ENCODE measurements around the gene CCDC88B. TPM values are rescaled to one million over a fixed set of nuclear protein-coding genes. Genes with fewer than 3 reads are reported as not detected.

CCDC88B gene
- total RNA-seq, 1 experiment from 2014 or later, result 14.7 TPM

- CTCF ChIA-PET, result interaction anchor here (0.6 to 1.6 kb wide), 3 partner anchors 11 to 25 kb away, joined by 3 to 5 read pairs (median 3); partner anchors contain the start of genes PRDX5 and TRMT112
- Histone ChIP-seq H3K4me3 (replicated peaks in 1 of 2; ENCODE audit: low read depth in 1 of 2, low read length in 2 of 2) (peak overlapping the region; percentile 67 to 81), H3K36me3 (ENCODE audit: control insufficient read depth in 1 of 2, insufficient read depth in 2 of 2, low read length in 2 of 2) (peaks cover 0 to 8% of the 10 kb centered on the region in 2 experiments; a peak in 1 of 4 replicates), H3K9ac (ENCODE audit: low read length) (peak overlapping the region; percentile 92), H3K79me2 (ENCODE audit: insufficient read depth, low read length) (peaks cover 37% of the 10 kb centered on the region), H3K9me2 (ENCODE audit: insufficient read depth) (no peaks in the 10 kb centered on the region), H2AFZ (ENCODE audit: low read depth, low read length, poor library complexity, severe bottlenecking) (no peak overlapping the region), H3K9me3 (ENCODE audit: control insufficient read depth in 1 of 2, insufficient read depth in 1 of 2, low read depth in 1 of 2, low read length in 2 of 2) (no peaks in the 10 kb centered on the region), H3K4me2 (ENCODE audit: low read length) (peak overlapping the region; percentile 98), H3K27ac (ENCODE audit: low read depth, low read length) (peak overlapping the region; percentile 96), H3K27me3 (ENCODE audit: insufficient read depth, low read length) (no peaks in the 10 kb centered on the region), H3K4me1 (ENCODE audit: control insufficient read depth in 1 of 2, insufficient read depth in 2 of 2, low read length in 2 of 2) (peaks cover 12 to 37% of the 10 kb centered on the region in 2 experiments; a peak in 3 of 4 replicates), H4K20me1 (ENCODE audit: insufficient read depth) (no peaks in the 10 kb centered on the region)
- intact Hi-C loops (cut with micrococcal nuclease), result loop anchor here (5.0 kb wide), 1 partner anchor 35 kb away; the partner anchor contains the start of gene CCDC88B
- ATAC-seq (no peak), DNase-seq (ENCODE audit: low read depth, low spot score) (no peak)
- RAD21 ChIA-PET (ENCODE audit: low non-redundant PET in 1 of 2, low total read pairs in 2 of 2, uncharacterized antibody in 2 of 2, unreplicated experiment in 2 of 2), result interaction anchor here in 1 of 2 experiments (0.9 kb wide), 1 partner anchor 48 kb away, joined by 4 read pairs; no protein-coding TSS in a partner anchor
- BruUV-seq (replicated peaks), result no TSS peak
- POLR2A ChIA-PET, result interaction anchor here (0.7 to 5.5 kb wide), 3 partner anchors 11 to 66 kb away, joined by 3 to 30 read pairs (median 4); partner anchors contain the start of genes PRDX5 and TRMT112
- TF ChIP-seq ZBTB33 (IDR thresholded peaks at IDR 0.05; ENCODE audit: extremely low read depth, insufficient replicate concordance, low read length) (no peak), CEBPB (IDR thresholded peaks at IDR 0.05; ENCODE audit: low read depth) (no peak), ZNF274 (IDR thresholded peaks at IDR 0.05; ENCODE audit: low read depth, low read length) (no peak), CBX3 (IDR thresholded peaks at IDR 0.05; ENCODE audit: low read depth) (no peak), TCF7L2 (IDR thresholded peaks at IDR 0.05; ENCODE audit: borderline replicate concordance, extremely low read depth, insufficient read depth, insufficient read length) (no peak), JUND (IDR thresholded peaks at IDR 0.05) (no peak), YY1 (IDR thresholded peaks at IDR 0.05; ENCODE audit: extremely low read depth, insufficient replicate concordance, low read depth, low read length) (no peak), EZH2 (IDR thresholded peaks at IDR 0.05) (no peak), REST (IDR thresholded peaks at IDR 0.05; ENCODE audit: low read depth) (no peak), RAD21 (IDR thresholded peaks at IDR 0.05; ENCODE audit: low read depth) (no peak), ATF3 (IDR thresholded peaks at IDR 0.05) (no peak), FOSL1 (IDR thresholded peaks at IDR 0.05; ENCODE audit: low read depth) (no peak), ELF1 (IDR thresholded peaks at IDR 0.05; ENCODE audit: borderline replicate concordance, low read depth) (no peak), SIN3A (IDR thresholded peaks at IDR 0.05; ENCODE audit: low read depth) (no peak), SP1 (IDR thresholded peaks at IDR 0.05; ENCODE audit: low read depth) (no peak)
Measured at GRCh38 chr11:64306876-64307622, 33.0 kb upstream of the CCDC88B start.

All from HCT116 (cell line).